ENCODE measurements around the gene OXER1.
"Not testable (repeated sequence)": the region's sequence is repeated elsewhere in the genome, so short reads cannot be mapped to it uniquely, and the experiment has no call there.

OXER1 gene

DNA sequence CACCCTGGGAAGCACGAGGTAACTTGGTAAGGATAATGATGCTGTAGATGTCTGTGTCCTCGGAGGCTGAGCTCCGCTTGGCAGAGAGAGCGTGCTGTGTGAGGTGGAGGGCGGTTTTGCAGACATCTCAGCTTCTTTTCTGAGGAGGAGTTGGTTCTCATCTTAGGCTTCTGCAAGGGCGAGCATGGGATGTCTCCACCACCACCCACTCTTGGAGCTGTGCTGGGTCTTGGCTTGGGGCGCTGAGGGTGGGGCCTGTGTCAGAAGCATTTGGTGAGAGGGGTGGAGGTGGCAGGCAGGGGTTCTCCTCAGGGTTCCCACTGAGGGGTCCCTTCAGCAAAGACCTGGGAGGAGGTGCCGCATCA is 9.2 kb downstream of the OXER1 start:
- DNase-seq (ENCODE audit: insufficient read length, low spot score): no peak
- FAIRE-seq: no peak

DNA sequence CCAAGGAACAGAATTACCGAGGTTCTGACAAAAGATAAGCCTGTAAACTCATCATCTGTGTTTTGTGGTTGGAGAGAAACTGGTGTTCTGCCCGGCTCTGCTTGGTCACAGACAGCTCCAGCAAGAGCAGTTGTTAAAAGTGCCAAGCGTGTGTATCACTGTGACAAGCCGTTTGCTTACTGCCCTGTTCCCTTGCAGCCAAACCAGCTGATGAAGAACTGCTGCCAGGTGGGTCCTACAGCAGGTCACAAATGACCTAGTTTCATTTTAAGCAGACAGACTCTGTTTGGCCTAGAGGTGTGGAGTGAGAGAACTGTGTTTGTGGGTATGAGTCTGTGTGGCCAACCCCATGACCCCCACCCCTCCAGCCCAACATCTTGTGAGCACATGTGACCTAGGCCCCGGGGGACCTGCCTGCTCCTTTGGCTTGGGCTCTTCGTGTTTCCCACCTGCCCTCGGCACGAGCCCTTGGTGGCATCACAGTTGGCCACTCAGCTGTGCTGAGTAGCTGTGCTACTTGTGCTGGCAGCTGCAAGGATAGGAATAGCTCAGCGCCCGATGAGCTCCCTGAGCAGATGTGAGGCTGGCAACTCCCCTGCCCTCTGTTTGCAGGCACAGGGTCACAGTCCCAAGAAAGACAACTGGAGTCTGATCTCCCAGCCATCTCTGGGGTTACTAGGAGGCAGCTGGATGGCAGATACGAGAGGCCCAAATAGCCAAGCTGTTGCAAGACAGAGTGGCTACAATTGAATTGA is 9.7 kb downstream of the OXER1 start:
- peak; percentile 75 for FAIRE-seq

DNA sequence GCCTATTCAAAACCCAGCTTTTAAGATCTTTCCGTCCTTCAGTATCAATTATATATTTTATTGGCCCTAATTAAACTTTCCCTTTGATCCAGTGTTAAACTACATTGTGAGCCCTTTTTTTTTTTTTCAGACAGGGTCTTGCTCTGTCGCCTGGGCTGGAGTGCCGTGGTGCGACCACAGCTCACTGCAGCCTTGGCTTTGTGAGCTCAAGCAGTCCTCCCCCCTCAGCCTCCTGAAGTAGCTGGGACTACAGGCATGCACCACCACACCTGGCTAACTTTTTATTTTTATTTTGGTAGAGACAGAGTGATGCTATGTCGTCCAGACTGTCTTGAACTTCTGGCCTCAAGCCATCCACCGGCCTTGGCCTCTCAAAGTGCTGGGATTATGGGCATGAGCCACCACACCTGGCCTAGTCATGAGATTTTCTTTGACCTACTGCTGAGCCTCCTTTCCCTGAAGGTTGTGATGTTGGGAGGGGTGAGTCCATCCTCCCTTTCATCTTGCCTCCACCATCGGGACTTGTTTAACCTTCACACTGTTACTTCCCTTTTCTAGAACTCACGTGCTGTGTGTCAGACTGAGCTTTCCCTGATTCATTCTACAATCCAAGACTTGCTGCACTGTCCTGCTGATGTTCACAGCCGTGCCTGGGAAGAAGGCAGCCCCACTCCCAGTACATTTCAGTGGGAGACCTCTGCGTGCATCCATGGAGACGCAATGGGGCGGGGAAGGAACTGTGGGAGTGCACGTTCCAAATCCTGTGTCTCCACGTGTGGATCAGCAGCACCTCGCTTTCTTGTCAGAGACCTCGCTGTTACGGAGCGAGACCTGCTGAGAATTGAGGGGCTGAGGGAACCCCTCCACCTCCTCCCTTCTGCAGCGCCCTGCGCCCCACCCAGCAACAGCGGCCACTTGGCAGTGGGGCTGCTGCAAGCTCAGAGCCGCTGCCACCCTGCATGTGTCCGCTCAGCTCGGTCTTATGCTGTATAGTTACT is 10.8 kb downstream of the OXER1 start:
- DNase-seq (ENCODE audit: insufficient read length, low spot score): no peak
- FAIRE-seq: peak; percentile 51

More for the DNA sequence above, 9.7 kb downstream of the OXER1 start:
- no peak for DNase-seq (ENCODE audit: insufficient read length, low spot score)

DNA sequence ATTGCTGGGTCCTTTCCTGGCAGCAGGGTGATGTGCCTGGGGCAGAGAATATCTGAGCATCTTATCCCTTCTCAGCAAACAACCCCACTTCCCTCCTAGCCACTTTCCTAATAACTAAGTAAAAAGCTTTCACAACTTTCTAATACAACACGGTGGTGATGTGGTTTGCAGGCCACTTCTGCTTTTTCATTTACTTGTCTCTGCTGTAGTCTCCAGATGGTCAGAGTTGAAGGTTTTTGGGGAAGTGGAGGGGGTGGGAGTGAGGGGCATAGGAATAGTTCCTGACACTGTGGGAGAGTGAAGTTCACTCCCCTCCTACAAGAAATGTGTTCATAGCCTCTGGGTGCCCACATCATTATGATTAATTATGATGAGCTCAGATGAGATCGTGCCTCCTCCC is 11.6 kb downstream of the OXER1 start:
- FAIRE-seq: peak; percentile 91
- DNase-seq (ENCODE audit: insufficient read length, low spot score): no peak

DNA sequence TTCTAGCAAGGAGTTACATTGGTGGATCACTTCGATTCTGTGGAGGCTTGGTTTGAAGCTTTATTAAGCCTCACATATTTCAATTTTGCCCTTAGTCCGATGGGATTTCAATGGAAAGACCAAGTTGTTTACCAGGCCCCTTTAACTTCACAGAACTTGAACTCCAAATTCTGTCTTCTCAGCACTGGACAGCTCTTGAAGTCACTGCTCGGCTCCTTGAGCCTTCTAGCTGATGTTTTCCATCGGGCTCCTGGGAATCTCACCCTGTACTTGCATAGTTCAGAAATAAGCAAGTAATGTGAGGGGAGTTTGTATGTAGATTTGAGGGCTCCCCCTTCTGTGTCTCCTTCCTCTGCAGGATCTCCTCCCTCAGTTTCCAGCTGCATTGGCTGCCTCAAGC is 15.1 kb downstream of the OXER1 start:
- DNase-seq (ENCODE audit: insufficient read length, low spot score): no peak
- no peak for FAIRE-seq

DNA sequence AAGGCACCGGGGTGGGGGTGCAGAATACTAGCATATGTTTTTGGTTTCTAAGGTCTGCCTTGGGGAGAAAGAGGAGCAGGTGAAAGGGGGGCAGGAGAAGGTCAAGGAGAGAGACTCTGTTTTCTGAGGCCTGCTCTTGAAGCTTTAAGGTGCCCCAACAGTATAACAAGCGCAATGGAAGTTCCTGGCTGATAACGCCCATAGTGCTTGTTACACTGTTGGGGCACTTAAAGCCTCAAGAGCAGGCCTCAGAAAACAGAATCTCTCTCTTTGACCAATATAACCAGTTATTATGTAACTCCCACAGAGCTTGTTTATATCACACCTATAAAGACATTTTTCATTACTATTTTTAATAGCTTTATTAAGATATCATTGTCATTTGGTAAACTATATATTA is 16.5 kb downstream of the OXER1 start:
- DNase-seq (ENCODE audit: insufficient read length, low spot score): no peak
- FAIRE-seq: no peak

DNA sequence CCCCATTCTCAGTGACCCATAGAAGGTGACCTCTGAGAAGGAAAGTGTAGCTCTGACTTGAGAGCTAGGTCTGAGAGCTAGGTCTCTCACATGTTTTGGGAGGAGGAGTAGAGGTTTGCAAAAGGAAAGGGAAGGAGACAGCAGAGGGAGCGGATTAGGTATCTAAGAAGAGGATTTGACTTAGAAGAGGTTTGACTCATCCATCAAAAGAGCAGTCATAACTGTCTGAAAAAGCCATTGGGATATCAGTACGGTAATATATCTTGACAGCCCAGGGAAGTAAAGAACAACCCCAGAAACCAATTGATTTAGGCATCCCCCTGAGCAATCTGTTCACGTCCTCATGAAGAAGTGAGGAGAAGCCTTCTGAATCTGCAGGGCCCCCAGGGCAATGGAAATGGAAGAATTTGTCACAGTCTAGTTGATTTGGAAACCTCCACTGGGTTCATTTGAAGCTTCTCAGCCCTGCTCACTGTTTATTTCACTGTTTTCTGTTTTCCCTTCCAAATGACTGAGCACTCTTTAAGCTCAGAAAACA is 19.3 kb downstream of the OXER1 start:
- DNase-seq (ENCODE audit: insufficient read length, low spot score): no peak
- FAIRE-seq: no peak

DNA sequence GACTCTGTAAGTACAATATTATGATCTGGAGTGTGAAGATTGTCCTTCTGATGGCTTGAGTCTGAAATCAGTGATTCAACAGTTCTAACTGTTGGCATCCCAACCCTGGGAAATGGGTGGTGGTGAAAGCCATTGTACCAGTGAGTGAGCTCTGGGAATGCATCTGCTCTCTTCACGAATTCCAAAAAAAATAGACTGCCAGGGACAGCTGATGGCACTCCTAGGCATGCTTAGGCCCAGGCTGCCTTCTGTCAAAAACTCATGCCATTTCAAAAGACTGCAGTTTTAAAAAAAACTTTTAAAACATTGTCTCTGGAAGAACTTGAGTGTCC is 20.3 kb downstream of the OXER1 start:
- FAIRE-seq (no peak), DNase-seq (ENCODE audit: insufficient read length, low spot score) (no peak)

DNA sequence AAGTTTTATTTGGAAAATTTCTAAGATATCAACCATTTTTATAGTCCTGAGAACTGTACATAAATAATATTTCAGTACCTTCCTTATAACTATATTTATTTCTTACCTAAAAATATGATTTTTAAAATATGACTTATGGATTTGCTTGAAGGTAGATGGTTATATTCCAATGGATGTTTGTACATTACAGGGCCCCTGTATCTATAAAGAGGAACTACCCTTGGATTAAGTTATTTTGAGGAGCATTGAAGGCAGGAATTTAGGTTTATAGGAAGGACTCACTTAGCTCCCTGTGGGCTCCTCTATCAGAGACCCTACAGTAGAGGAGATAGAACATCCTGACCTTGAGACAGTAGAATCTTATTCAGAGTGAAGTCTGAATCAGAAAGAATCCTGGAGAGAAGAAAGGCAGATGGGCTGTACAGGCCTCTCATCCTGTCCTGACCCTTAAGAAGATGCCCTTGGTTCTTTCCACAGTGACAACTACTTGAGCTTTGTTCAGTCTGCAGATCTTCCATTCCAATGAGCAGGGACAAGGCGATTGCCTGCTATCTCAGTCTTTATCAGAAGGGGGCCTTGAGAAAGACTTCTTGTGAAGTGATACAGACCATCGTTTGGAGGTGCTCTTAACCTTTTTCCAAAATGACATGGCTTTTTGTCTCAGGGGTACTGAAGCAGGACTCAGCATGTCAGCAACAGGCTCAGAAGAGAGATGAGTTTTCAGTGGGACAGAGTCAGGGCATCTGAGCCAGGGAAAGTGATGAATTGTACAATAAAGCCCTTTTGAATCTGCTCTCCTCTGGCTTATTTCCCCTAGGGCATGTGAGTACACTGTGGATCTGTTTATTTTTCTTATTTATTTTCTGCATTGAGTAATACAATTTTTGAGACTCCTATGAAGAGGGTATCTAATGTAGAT is 20.9 kb downstream of the OXER1 start:
- DNase-seq (ENCODE audit: insufficient read length, low spot score): no peak
- FAIRE-seq: no peak

DNA sequence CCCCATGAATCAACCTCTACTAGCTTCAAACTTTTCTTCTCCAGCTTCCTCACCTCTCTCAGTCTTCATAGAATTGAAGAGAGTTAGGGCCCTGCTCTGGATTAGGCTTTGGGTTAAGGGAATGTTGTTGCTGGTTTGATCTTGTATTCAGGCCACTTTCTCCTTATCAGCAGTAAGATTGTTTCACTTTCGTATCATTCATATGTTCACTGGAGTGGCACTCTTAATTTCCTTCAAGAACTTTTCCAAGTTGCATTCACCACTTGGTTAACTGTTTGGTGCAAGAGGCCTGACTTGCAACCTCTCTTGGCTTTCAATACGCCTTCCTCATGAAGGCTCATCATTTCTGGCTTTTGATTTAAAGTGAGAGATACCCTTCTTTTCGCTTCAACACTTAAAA is 22.8 kb downstream of the OXER1 start:
- no peak for DNase-seq (ENCODE audit: insufficient read length, low spot score)
- FAIRE-seq: peak; percentile 31

DNA sequence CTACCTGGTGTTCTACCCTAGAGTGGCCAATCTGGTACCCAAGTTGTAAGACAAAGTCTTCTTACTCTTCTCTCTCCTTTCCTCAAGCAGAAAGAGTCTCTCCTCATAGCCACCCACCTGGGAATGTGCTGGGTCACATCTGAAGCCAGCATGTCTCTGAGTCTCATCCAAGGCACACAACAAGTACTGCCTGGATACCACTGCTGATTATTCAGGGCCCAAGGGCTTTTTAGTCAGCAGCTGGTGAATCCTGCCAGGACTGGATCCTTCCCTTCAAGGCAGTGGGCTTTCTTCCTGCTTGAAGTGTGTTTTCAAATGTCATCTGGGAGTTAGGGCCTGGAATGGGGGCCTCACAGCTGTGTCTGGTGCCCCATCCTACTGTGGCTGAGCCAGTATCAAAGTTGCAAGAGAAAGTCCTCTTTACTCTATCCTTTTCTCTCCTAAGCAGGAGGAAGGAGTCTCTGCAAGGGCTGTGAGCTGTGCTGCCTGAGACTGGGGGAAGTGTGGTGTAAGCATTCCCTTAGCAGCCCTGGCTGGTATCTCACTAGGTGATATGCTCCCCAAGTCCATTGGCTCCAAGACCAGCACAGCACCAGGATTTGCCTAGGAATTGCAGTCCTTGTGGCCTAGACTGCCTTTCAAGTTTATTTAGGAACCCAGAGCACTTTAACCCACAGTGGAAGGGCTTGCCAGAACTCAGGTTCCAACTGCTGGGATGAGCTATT is 27.2 kb downstream of the OXER1 start:
- no peak for FAIRE-seq
- DNase-seq (ENCODE audit: insufficient read length, low spot score): no peak

DNA sequence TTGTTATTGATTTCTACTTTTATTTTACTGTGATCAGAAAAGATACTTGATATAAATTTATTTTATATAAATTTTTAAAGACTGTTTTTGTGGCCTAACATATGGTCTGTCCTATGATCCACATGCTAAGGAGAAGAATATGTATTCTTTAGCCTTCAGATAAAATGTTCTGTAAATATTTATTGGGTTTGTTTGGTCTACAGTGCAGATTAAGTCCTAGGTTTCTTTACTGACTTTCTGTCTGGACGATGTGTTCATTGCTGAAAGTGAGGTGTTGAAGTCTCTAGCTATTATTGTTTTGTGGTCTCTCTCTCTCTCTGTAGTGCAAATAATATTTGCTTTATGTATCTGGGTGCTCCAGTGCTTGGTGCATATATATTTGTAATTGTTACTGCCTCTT is 30.1 kb downstream of the OXER1 start:
- DNase-seq (ENCODE audit: insufficient read length, low spot score): no peak
- FAIRE-seq: no peak

DNA sequence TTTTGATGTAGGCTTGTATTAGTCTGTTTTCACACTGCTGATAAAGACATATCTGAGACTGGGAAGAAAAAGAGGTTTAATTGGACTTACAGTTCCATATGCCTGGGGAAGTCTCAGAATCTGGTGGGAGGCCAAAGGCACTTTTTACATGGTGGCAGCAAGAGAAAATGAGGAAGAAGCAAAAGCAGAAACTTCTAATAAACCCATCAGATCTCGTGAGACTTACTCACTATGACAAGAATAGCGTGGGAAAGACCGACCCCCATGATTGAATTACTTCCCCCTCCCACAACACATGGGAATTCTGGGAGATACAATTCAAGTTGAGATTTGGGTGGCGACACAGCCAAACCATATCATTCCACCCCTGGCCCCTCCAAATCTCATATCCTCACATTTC is 32.6 kb downstream of the OXER1 start:
- not testable (repeated sequence) for FAIRE-seq; DNase-seq (ENCODE audit: insufficient read length, low spot score)

DNA sequence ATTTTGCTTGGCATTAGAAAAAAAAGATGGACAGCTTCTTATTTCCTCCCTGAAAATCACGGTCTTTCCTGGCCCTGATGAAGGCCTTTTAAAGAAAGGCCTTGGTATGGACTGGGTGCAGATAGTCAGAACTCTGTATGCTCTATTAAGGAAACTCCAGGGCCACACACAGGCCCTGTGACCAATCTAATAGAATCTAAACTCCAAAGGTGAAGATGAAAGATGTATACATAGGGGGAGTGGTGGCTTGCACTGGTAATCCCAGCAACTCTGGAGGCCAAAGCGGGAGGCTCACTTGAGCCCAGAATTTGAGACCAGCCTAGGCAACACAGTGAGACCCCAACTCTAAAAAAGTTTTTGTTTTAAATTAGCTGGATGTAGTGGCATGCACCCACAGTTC is 37.3 kb downstream of the OXER1 start:
- FAIRE-seq (no peak), DNase-seq (ENCODE audit: insufficient read length, low spot score) (no peak)

DNA sequence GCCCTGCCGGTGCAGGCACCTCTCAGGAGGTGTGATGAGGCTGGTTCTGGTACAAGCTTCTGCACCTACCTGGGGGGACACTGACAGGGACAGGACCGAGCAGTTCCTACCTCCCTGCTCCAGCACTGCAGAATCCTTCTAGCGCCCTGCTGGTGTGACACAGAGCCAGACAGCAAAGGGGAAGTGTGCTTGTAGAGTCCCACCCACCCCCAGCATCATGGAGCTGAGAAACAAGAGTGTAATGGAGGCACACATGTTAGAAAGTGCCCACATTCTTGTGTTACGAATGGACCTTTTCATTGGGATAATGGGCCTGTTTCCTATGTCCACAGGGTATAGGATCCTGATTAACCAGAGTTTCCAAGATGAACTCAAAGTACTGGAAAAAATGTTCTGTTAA is 38.3 kb downstream of the OXER1 start:
- DNase-seq (ENCODE audit: insufficient read length, low spot score) (no peak), FAIRE-seq (no peak)

DNA sequence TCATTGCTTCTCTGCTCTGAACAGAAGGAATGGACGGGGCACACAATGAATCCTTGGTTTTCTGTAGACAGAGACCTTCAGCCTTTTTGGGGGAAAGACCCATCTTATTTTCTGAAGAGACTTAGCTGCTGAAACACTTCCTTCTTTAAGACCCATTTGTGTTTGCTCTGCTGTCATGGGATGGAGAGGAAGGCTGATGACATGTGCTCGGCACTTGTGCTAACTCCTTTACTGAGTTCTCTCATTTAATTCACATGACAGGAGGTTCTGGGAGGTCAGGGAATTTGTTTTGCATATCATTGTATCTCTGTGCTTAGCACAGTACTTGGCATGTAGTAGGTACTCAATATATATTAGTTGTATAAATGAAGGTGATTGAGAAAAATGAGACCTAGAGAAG is 39.0 kb downstream of the OXER1 start:
- FAIRE-seq (no peak), DNase-seq (ENCODE audit: insufficient read length, low spot score) (no peak)

DNA sequence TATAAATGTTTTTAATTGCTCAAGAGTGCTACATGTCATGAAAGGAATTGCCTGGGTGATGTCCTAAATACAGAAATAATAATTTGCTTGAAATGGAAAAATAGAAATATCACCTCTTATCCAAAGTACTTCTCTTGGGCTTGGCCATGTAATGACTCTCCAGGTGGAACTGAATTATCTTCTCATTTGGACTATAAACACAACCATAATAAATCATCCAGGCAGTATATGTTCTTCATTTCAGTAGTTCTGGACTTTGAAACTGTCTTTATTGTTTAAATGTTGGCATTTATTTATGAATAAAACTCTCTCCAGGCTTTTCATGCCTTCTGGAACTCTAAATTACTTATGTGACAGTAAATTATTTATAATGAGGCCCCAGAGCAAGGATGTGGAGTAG is 40.5 kb downstream of the OXER1 start:
- DNase-seq (ENCODE audit: insufficient read length, low spot score) (no peak), FAIRE-seq (no peak)

DNA sequence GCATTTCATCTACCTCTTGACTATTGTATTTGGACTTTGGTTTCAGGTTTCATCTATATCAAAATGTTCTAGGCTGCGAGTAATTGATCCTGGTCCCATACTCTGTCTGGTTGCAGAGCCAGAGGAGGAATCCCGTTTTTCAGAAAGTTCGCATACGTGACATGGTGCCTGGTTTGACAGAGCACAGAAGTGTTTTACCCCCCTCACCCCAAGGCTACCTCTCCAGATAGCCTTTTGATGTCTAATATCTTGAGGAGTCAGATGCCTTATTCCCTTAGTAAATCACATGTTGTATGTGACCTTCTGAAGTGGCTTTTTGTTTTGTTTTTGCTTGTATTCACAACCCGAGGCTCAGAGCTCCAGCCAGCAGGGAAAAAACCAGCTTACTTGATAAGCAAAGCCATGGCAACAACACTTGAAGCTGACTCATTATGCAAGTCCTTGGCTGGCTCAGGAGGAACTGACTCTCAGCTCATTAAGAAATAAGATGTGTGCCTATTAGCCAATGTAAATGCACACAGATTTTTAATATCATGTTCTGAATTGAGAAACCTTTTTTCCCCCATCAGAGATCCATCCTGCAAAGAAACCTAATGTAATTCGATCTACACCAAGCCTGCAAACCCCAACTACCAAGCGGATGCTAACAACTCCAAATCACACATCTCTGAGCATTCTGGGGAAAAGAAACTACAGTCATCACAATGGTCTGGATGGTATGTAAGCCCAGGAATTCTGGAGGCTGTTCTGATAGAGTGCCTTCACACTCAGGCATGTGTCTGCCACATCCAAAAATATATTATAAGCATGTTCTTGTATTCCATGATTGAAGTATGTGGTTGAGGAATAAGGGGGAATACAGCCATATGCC is 41.4 kb downstream of the OXER1 start:
- DNase-seq (ENCODE audit: insufficient read length, low spot score): peak; percentile 35
- peak; percentile 75 for FAIRE-seq

DNA sequence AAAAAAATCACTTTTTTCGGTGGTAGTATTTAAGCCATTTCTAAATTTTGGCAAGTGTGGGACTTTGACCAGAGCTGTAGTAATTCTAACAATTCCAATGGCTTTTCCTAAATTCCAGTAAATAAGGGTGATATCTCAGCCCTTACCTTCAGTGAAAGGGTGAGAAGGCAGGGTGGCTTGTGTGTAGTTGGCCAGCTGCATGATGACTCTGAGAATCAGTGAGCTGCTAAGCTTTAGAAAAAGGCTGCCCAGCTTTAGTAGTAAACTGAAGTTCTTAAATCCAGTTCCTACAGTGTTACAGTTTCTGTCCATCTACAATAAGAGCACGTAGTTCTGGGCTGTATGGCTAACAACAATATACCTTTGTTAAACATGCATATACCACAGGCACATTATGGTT is 42.0 kb downstream of the OXER1 start:
- FAIRE-seq (no peak), DNase-seq (ENCODE audit: insufficient read length, low spot score) (no peak)

Measured in GM19239 (cell line).